Duodenal mucosa (tissue), 2 donors: Measurements from ENCODE around the gene CMBL.

ENCODE experiments used
- H3K27ac ChIP-seq: one replicate; pipeline ENCODE4 v1.7.0; 2013; ENCODE audit warnings: low read depth, low read length
- H3K27me3 ChIP-seq, 2 donors: one replicate each; pipeline ENCODE4 v1.7.0; 2013; ENCODE audit warnings: low read length in 2 of 2, control low read depth in 1 of 2; ENCODE audit not compliant: insufficient read depth in 2 of 2, control insufficient read depth in 1 of 2
- H3K36me3 ChIP-seq, 2 donors: one replicate each; pipeline ENCODE4 v1.7.0; 2013; ENCODE audit warnings: low read length in 2 of 2, control low read depth in 1 of 2; ENCODE audit not compliant: insufficient read depth in 2 of 2, control insufficient read depth in 1 of 2
- H3K4me1 ChIP-seq, 2 donors: one replicate each; pipeline ENCODE4 v1.7.0; 2013; ENCODE audit warnings: low read length in 2 of 2, control low read depth in 1 of 2; ENCODE audit not compliant: insufficient read depth in 2 of 2, control insufficient read depth in 1 of 2
- H3K4me3 ChIP-seq, 2 donors: one replicate each; pipeline ENCODE4 v1.7.0; 2013; ENCODE audit warnings: low read length in 2 of 2, low read depth in 1 of 2
- H3K9ac ChIP-seq, 2 donors: one replicate each; pipeline ENCODE4 v1.7.0; 2013; ENCODE audit warnings: low read length in 2 of 2, low read depth in 1 of 2
- H3K9me3 ChIP-seq, 2 donors: one replicate each; pipeline ENCODE4 v1.7.0; 2013; ENCODE audit warnings: low read length in 2 of 2, control low read depth in 1 of 2; ENCODE audit not compliant: control insufficient read depth in 1 of 2

Gene CMBL

DNA sequence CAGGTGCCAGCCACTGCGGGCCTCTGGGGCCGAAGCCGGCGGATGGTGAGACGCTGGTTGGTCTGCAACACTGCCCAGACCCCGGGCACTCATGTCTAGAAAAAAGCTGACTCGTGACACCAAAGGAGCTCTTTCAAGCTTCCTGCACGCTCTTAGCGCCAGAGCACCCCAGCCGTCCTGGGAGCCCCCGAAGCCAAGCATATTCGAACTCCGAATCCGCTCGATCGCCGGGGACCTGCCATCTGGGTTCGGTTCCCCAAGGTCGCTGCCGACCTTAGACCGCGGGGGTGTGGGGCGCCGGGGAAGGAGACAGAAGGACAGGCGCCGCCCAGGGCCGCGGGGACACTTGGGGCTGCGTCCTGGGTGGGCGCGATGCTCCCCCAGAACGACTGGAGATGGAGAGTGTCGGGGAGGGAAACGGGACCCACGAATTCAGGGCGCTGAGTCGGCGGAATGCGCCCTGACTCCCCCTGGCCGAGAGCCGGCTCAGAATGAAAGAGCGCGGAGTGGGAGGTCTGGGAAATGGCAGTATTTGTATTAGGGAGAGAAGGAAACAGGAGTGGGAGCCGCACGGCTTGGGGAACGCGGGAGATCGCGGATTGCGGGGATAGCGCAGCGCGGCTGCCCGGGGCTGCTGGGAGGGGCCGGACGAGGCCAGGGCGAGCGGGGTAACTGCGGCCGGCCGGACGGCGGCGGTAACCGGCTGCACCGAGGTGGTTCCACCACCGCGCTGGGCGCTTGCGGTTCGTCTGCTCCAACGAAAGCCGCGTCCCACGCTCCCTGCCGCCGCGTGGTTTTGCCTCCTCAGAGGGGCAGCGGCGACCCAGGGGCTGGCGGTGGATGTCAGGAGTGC is 25.7 kb upstream of the CMBL start:
- Histone ChIP-seq H3K27me3 (peaks cover 0 to 3% of the 10 kb centered on the region in 2 donors), H3K9me3 (no peaks in the 10 kb centered on the region), H3K36me3 (no peaks in the 10 kb centered on the region), H3K4me1 (peaks cover 6 to 22% of the 10 kb centered on the region in 2 donors), H3K4me3 (peak overlapping the region; percentile 75 to 87), H3K9ac (peak overlapping the region; percentile 49 to 55), H3K27ac (no peak overlapping the region)

DNA sequence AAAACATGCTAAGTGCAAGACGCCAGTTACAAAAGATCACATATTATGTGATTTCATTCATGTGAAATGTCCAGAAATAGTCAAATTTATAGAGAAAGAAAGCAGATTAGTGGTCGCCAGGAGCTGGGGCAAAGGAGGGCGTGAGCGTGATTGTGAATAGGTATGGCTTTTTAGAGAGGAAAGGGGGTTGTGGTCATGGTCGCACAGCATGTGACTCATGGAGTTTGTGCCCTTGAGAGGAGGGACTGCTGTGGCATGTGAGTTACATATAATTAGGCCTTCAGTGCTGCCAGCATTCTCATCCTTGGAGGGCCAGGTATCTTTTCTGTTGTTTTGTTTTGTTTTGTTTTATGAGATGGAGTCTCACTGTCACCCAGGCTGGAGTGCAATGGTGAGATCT is 24.6 kb upstream of the CMBL start:
- no peaks in the 10 kb centered on the region for H3K36me3 ChIP-seq
- no peaks in the 10 kb centered on the region for H3K9me3 ChIP-seq
- H3K4me3 ChIP-seq = no peak overlapping the region
- peaks cover 0 to 3% of the 10 kb centered on the region in 2 donors for H3K27me3 ChIP-seq
- H3K27ac ChIP-seq = no peak overlapping the region
- H3K4me1 ChIP-seq = peaks cover 6 to 22% of the 10 kb centered on the region in 2 donors
- H3K9ac ChIP-seq = no peak overlapping the region

DNA sequence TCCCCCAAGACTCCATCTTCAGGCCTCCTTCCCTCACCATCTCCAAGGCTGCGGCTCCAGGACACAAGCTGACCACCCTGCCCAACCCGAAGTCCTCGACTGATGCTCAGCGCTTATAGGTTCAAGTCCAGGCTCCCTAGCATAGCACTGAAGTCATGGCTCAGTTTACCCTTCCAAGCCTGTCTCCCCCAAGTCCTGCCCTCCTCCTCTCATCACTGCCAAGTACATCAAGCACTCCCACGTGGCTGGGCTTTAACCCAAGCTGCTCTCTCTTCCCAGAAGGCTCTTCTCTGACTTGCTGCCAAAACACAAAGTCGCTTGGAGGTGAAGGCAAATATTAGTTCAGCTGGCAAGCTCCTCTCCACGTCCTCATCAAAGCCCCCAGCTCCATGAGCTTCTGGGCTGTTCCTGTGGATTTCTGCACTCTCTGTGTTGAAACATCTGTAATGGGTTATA is 23.7 kb upstream of the CMBL start:
- Histone ChIP-seq H3K4me1 (peaks cover 6 to 18% of the 10 kb centered on the region in 2 donors), H3K4me3 (no peak overlapping the region), H3K27ac (no peak overlapping the region), H3K9ac (no peak overlapping the region), H3K36me3 (no peaks in the 10 kb centered on the region), H3K9me3 (no peaks in the 10 kb centered on the region), H3K27me3 (peaks cover 0 to 3% of the 10 kb centered on the region in 2 donors)

DNA sequence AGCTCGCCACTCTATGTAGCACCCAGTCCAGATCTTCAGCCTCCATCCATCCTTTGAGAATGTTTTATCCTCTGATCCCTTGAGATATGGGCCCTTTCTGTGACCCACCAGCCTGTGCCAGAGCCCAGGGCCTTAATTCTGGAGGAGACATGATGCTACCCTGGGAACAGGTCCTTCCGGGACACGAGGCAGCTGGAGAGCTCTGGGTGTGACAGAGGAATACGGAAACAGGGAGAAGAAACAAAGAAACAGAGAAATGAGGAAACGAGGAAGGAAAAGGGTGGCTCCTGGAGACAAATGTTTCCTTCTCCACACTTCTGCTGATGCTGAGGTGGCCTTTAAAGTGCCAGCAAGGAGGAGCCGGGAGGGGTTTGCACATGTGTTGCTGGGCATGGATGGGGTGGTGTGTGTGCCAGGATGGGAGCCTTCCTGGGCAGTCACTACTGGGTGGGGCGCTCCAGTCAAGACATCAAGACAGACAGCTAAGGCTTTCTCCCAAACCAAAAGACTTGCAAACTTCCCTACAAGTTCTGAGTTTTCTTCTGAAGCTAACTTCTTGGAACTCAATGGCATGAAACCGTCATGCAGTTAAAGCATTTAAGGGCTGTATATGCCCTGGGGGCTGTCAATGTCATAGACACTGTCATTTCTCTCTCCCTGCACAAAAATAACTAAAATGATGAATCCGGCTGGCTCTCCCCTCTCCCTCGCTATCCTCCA is 23.0 kb upstream of the CMBL start:
- no peak overlapping the region for H3K9ac ChIP-seq
- H3K9me3 ChIP-seq = no peaks in the 10 kb centered on the region
- no peak overlapping the region for H3K4me3 ChIP-seq
- peaks cover 0 to 3% of the 10 kb centered on the region in 2 donors for H3K27me3 ChIP-seq
- H3K36me3 ChIP-seq = no peaks in the 10 kb centered on the region
- peaks cover 6 to 18% of the 10 kb centered on the region in 2 donors for H3K4me1 ChIP-seq
- H3K27ac ChIP-seq = no peak overlapping the region

DNA sequence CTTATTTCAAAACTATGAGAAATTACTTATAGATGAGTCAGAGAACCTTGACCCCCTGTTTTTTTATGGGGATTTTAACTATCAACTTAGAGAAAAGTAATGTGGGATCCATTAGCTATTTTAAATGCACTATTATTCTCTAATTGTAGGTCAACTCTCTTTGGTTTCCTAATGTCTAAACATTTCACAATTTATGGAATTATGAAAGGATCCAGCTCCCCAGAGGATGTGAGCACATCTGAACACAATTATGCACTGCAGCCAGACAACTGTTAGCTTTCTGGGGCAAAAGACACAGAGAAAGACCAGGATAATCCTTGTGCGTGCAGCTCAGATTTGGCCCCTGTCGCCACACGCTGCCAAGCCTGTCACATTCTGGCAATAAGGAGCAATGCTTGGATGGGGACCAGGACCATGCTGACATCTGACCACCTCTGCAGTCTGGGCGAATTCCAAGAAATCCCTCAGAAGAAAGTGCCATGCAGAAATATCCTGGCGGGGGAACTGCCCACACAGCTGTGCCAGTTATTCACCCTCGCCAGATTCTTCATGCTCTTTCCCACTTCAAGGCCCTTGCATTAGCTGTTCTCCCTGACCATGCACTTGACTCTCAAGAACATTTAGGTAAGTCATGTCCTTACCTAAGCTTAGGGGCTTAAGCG is 22.2 kb upstream of the CMBL start:
- Histone ChIP-seq H3K9ac (no peak overlapping the region), H3K4me1 (peaks cover 6 to 18% of the 10 kb centered on the region in 2 donors), H3K36me3 (no peaks in the 10 kb centered on the region), H3K27ac (no peak overlapping the region), H3K27me3 (peaks cover 0 to 3% of the 10 kb centered on the region in 2 donors), H3K4me3 (no peak overlapping the region), H3K9me3 (no peaks in the 10 kb centered on the region)

DNA sequence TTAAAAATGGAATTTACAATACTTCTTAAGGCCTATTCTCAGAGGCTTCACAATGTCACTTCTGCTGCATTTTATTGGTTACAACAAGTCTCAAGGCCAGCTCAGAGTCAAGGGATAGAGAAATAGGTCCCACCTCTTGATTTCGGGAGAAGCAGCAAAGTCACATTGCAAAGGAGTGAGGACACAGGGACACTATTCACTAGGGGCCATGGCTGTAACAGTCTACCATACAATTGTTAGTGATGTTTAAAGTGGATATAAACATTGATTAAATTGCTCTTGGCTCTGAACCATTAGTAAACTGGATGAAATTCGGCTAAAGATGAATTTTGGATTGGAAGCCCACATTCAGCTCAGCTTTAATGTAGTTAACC is 21.7 kb upstream of the CMBL start:
- Histone ChIP-seq H3K4me3 (no peak overlapping the region), H3K36me3 (no peaks in the 10 kb centered on the region), H3K9ac (no peak overlapping the region), H3K9me3 (no peaks in the 10 kb centered on the region), H3K27ac (no peak overlapping the region), H3K4me1 (peaks cover 6 to 18% of the 10 kb centered on the region in 2 donors), H3K27me3 (peaks cover 0 to 2% of the 10 kb centered on the region in 2 donors)

DNA sequence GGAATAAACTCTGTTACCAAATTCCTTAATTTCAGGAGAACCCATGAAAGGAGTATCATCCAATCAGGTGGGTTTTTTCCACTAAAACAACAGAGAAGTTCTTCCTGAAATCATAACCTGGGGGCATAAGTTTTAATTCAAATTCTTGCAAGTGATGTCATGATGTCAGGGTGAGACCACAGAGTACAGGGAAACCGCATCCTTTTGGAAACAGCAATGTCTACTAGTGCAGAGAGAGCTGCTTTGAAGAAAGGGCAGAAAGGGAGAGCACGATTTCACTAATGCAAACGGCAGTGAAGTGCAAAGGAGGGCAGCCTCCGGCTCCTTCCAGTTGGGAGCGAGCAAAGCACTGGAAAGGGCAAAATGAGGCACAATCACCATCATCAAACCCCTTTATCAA is 20.6 kb upstream of the CMBL start:
- peaks cover 6 to 17% of the 10 kb centered on the region in 2 donors for H3K4me1 ChIP-seq
- no peak overlapping the region for H3K4me3 ChIP-seq
- H3K36me3 ChIP-seq = no peaks in the 10 kb centered on the region
- no peak overlapping the region for H3K27ac ChIP-seq
- no peaks in the 10 kb centered on the region for H3K27me3 ChIP-seq
- H3K9ac ChIP-seq = no peak overlapping the region
- H3K9me3 ChIP-seq = no peaks in the 10 kb centered on the region

DNA sequence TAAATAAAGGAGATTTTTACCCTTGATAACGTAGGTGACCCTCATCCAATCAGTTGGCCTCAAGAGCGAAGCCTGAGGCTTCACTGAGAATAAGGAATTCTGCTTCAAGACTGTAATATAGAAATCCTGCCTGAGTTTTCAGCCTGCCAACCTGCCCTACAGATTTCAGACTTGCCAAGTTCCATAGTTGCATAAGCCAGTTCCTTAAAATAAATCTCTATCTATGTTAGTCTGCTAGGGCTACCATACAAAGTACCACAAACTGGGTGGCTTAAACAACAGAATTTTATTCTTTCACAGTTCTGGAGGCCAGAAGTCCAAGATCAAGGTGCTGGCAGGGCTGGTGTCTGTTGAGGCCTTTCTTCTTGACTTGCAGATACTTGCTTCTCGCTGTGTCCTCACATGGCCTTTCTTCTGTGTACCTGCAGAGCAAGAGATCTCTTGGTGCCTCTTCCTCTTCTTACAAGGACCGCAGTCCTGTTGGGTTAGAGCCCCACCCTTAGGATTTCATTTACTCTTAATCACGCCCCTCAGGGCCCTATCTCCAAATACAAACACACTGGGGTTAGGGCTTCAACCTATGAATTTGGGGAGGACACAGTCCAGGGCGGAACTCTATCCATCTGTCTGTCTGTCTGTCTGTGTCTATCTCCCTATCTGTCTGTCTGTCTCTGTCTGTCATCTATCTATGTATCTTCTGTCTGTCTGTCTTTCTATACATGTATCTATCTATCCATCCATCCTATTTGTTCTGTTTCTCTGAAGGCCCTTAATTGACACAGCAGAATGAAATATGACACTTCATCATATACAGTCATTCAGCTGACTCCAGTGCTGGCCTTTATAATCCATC is 17.0 kb upstream of the CMBL start:
- Histone ChIP-seq H3K27me3 (no peaks in the 10 kb centered on the region), H3K27ac (no peak overlapping the region), H3K9me3 (no peaks in the 10 kb centered on the region), H3K36me3 (no peaks in the 10 kb centered on the region), H3K4me3 (no peak overlapping the region), H3K4me1 (no peaks in the 10 kb centered on the region), H3K9ac (no peak overlapping the region)

DNA sequence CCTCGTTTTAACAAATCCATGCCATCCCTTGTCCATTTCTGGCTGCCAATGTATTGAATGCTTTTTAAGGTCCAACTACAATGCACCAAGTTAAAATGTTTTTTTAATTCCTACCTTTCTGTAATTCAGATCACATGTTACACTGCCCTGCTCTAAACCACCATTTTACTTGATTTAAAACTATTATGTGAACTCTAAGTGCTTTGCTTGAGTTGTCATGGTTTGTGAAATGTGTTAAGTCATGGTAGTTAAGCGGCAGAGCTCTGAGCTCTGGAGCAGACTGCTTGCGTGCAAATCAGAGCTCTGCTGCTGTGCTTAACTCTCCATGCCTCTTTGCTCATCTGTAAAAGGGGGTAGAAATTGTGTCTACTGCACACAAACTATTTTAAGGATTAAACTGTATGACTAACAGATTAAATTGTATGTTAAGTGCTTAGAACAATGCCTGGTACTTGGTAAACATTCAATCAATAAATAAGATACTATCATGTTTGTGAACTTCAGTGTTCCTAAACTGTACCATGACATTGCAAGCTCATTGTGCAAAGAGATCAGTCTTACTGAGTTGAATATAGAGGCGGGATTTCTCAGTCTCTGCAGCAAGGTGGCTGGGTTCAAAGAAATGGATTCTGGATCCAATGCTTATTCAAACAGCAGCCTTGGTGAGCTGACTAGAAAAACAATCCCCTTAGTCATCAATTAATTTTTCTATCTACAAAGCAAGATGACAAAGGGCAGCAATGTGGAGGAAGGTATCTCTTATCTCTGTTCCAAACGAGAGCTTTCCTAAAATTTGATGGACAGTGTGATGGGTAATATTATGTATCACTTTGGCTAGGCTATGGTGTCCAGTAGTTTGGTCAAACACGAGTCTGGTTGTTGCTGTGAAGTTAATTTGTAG is 16.1 kb upstream of the CMBL start:
- no peaks in the 10 kb centered on the region for H3K4me1 ChIP-seq
- H3K36me3 ChIP-seq = no peaks in the 10 kb centered on the region
- no peak overlapping the region for H3K9ac ChIP-seq
- no peaks in the 10 kb centered on the region for H3K27me3 ChIP-seq
- no peaks in the 10 kb centered on the region for H3K9me3 ChIP-seq
- H3K4me3 ChIP-seq = no peak overlapping the region
- H3K27ac ChIP-seq = no peak overlapping the region
